GM18498 (cell line): ENCODE measurements around the gene NQO2.

Experiments
- ATAC-seq: cut with Tn5 transposase; IDR thresholded peaks from one replicate; pipeline ENCODE4 v1.9.1; 2021; ENCODE audit warnings: mild to moderate bottlenecking, moderate library complexity; ENCODE audit not compliant: unreplicated experiment

The NQO2 gene

DNA sequence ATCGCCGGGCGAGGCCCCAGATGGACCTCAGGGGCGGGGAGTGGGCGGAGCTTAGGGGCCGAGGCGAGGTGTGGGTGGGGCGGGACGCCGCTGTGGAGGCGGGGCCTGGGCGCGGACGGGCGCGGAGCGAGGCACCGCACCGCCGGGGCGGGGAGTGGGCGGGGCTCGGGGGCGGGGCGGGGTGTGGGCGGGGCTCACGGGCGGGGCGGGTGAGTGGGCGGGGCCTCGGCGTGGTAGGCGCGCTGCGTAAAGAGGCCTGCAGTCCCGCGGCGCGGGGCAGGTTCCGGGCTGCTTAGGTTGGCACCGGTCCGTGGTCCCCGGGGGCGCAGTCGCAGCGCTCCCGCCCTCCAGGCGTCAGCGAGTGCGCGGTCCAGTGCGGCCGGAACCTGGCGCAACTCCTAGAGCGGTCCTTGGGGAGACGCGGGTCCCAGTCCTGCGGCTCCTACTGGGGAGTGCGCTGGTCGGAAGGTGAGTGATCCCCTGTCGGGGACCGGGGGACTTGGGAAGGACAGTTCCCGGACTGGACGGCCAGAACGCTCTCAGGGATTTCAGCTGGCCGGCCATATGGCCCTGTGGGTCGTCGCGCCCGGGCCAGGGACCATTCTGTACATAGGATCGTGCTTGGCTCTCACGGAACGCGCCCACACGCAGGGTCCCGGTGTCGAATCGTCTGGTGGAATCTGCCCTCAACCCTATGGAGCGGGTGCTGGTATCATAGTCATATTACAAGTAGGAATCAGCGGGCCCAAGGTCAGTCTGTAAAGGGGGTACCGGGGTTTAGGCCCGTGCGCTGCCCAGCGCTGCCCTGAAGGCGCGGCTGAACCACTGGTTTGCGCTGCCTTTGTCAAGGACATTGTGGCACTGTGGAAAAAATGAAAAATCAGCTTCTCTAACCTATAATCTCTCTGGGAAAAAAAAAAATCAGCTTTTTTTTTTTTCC, at the start of gene NQO2:
Gene NQO2 (plus strand): TSS at position 277 of the 940 bp plus-strand sequence. CDS start 6,659 bp downstream, outside the sequence.
- peak; percentile 75 for ATAC-seq

GRCh38 chr6:2950713-2951112, 49.0 kb upstream of the NQO2 start:
- ATAC-seq, result no peak

GRCh38 chr6:2951728-2952127, 48.0 kb upstream of the NQO2 start:
- ATAC-seq, result no peak

DNA sequence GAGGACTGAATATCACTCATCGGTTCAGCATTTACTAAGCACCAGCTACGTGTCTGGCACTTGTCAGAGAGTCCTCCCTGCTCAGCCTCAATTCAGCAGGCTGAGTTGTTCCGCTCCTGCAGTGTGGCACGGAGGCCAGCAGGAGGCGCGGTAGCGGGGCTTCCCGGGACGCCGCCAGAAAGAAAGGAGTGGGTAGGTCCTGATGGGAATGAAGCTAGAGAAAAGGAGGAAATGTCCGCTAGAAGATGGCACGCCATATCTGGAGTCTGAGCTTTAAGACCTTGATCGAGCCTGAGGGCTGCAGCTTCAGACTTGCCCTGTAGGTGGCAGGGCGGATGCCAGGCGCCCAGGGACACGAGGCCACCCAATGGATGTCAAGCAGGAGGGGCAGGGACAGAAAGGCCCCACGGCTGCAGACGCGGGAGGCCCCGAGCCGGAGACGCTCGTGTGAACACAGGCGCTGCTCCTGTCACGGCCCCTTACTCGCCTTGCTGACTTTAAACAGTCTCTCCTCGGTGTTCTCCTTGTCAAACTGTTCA, 47.1 kb upstream of the NQO2 start:
- peak; percentile 88 for ATAC-seq

DNA sequence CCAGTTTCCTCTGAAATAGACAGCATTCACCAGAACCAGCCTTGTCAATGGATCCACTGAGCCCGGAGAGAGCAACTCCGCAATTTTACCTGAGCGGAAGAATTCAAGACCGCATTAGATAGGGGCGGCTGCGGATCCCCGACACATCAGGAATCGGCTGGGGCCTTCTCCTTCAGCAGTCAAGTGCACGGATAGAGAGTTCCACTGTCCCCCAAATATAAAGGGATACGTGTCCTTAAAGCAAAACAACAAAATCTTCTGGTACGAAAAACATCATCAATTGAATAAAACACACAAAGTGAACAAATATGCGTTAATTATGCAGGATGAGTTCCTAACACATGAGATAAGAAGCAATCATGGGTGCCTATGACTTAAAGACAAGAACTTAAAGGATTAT, 46.6 kb upstream of the NQO2 start:
- ATAC-seq, result no peak

- ATAC-seq, result no peak
Observed at GRCh38 chr6:2956930-2957685, 42.6 kb upstream of the NQO2 start.

DNA sequence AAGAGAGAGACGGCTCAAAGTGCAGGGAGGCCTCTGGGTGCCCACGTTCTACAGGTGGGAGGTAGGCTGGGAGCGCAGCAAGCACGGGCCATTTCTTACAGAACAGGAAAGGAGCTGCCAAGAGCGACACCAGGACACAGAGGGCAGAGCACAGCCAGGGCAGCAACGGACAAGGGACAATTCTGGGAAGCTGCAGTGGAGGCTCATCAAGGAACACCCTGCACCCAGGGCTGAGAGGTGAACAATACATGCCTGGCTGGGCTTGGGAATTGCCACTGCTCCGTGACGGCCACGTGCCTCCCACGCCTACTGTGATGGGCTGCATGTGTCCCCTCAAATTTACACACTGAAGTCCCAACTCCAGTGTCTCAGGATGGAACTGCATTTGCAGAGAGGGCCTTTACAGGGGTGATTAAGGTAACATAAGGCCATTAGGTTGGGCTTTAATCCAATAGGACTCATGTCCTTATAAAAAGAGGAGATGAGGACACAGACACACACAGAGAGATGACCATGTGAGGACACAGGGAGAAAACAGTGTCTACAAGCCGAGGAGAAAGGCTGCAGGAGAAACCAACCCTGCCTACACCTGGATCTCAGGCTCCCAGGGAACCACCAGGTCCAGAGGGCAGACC, 41.9 kb upstream of the NQO2 start:
- ATAC-seq, result no peak

DNA sequence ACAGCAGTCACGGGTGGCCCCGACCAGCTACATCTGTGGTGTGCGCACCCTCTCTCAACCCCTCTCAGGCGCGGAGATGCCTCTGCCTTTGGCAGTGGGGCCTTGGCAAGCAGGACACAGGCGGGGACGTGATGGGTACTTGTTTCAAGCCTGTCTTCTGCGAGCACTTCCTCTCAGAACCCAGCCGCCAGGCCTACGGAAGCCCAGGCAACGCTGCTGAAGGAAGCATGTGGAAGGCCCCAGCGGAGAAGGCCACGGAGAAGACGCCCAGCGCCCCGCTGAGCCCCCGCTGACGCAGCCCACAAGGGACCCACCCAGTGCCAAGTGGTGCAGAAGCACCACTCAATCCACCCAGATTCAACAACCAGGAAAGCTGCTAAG, 41.4 kb upstream of the NQO2 start:
- no peak for ATAC-seq

DNA sequence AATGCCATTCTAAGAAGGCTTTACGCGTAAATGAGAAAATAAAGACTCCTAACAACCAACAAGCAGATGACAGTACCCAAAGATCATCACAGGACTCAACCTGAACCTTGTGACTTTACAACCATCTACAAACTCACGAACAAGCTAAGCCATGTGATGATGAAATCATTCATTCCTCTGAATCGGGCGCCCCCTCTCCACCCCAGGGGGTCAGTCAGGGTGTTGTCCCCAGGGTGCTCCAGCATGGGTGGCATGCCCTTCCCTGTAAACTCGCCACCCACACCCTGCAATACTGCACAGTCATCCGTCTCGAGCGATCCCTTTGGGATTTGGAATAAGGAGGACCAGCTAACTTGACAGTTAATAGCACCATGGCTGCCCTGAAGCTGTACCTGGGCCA, 40.9 kb upstream of the NQO2 start:
- ATAC-seq, result no peak

DNA sequence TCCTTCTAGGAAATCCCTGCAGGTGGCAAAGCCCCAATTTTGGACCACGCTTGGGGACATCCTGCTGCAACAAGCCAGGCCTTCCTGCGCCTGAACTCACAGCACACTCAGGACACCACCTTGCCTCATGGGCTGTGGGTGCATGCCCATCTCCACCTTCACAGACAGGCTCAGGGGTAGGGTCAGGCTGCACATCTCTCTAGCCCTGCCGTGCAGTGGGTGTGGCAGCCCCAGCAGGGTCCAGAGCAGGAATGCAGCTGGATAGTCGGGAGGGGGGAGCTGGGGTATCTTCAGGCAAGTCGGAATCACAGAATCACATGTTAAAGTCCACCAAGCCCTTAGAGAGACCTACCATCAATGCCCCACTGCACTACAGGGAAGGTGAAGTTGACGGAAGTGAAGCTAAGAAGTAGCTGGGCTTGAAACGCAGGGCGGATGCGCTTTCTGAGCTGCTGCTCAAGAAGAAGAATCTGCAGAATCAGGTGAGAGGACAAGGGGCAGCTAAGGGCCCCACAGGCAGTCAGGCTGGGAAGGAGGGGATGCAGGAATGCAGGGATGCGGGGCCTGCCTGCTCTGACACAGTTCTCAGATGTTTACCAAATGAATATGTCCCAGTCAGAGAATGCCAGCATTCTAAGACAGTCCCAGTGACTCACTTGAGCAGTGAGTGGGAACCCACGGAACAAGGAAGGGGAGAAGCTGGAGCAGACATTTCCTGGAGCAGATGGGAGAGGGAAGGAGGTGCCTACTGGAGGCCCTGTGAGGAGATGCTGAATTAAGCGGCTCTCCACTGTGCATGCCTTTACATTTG, 39.6 kb upstream of the NQO2 start:
- no peak for ATAC-seq

DNA sequence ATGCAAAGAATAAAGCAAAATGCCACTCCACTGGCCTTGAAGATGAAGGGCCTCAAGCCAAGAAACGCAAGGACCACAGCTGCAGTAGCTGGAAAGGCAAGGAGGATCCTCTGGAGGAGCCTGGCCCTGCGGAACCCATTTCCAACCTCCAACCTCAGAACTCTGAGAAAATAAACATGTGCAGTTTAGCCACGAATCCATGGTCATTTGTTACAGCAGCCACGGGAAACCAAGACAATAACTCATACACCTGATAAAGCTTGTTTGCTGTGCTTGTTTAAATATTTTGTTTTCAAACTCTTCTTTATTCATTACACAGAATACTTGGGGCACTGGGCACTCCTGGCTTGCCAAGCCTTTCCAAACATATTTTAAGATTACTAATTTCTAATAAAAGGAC, 38.8 kb upstream of the NQO2 start:
- no peak for ATAC-seq

- ATAC-seq, result no peak
Observed at GRCh38 chr6:2961506-2961905, 38.2 kb upstream of the NQO2 start.

GRCh38 chr6:2962004-2962403, 37.7 kb upstream of the NQO2 start:
- ATAC-seq, result no peak

DNA sequence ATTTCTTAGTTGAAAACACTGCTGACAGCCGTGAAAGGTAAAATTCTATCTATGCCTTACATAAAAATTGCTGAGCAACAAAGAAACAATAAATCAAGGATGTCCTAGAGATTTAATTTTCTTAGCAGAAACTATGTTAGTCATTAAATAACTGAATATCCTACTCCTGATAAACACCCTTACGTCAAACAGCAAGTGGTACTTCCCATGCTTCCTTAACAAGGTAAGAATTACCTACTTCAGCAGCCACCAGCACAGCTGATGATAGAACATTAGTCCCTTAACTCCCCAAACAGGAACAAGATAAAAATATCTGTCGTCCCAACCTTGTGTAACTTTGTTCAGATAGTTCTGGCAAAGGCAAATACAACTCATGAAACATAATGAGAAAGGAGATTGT, 37.1 kb upstream of the NQO2 start:
- no peak for ATAC-seq

- ATAC-seq, result no peak
Observed at GRCh38 chr6:2963756-2964155, 35.9 kb upstream of the NQO2 start.

GRCh38 chr6:2964793-2965505, 34.7 kb upstream of the NQO2 start:
- ATAC-seq, result no peak

GRCh38 chr6:2966347-2966746, 33.3 kb upstream of the NQO2 start:
- no peak for ATAC-seq

DNA sequence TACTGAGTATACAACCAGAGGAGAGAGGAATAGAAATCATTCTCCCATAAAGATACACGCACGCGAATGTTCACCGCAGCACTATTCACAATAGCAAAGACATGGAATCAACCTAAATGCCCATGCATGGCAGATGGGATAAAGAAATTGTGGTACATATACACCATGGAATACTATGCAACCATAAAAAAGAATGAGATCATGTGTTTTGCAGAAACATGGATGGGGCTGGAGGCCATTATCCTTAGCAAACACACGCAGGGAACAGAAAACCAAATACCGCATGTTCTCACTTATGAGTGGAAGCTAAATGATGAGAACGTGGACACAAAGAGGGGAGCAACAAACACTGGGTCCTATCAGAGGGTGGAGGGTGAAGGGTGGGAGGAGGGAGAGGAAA, 31.8 kb upstream of the NQO2 start:
- ATAC-seq, result no peak

GRCh38 chr6:2968600-2969135, 31.0 kb upstream of the NQO2 start:
- no peak for ATAC-seq

GRCh38 chr6:2969549-2969948, 30.1 kb upstream of the NQO2 start:
- no peak for ATAC-seq
